Measurements from ENCODE around the gene ANKDD1B.
A peak's percentile ranks its signal among the peaks of the same experiment; 100 is the strongest.
"Not testable (repeated sequence)": the region's sequence is repeated elsewhere in the genome, so short reads cannot be mapped to it uniquely, and the experiment has no call there.

ANKDD1B gene

GRCh38 chr5:75662061-75662460 is 50.8 kb downstream of the ANKDD1B start:
- DNase-seq = no peak

GRCh38 chr5:75663579-75664284 is 52.5 kb downstream of the ANKDD1B start:
- DNase-seq = no peak

DNA sequence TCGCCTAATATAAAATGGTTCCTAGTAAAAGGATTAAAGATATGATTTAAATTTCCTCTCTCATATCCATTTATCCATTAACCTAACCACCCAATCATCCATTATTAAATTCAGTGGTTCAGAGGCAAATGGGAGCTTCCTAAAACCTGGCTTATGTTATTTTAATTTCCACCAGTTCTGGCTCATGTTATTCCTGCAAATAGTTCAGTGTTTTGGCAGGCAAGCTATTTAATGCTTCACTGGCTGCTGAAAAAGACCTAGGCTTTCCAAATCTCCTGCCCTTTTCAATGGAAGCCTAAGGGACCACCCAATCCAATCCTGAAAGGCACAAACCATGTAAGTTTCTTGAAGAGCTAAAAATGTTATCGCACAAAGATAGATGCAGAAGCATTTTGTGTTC is 53.7 kb downstream of the ANKDD1B start:
- no peak for DNase-seq

DNA sequence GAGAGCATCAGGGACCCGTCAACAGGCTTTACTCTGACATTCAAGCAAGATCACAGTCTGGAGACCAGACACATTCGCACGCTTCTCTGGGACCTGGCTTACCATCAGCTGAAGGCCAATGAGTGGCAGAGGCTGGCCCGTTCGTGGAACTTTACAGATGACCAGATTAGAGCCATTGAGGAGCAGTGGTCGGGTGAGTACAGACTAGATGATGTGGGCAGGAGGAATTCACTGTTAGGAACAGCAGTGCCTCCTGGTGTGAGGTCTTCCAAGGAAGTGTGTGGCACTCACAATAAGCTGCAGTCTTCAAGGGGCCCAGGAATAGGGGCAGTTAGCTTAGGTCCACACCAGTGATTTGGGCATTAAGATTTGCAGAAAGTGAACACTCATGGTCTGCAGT is 55.5 kb downstream of the ANKDD1B start:
- no peak for DNase-seq

GRCh38 chr5:75667586-75667985 is 56.3 kb downstream of the ANKDD1B start:
- DNase-seq = no peak

DNA sequence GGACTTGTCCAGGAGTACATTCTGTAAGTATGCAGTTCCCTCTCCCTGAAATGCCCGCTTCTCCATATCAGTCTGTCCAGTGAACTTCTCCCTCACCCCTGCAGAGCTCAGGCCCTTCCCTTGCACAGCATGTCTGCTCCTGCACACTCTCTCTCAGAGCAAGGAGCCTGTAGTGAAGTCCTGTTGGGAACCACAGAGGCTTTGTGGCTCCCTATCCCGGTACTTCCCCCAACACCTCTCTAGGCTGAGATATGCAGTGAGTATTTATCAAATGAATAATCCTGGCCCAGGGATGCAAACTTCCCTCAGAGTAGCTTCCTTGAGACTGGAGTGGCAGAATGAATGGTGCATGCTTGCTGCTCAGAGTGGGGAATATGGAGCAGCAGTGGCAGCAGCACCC is 57.2 kb downstream of the ANKDD1B start:
- no peak for DNase-seq

DNA sequence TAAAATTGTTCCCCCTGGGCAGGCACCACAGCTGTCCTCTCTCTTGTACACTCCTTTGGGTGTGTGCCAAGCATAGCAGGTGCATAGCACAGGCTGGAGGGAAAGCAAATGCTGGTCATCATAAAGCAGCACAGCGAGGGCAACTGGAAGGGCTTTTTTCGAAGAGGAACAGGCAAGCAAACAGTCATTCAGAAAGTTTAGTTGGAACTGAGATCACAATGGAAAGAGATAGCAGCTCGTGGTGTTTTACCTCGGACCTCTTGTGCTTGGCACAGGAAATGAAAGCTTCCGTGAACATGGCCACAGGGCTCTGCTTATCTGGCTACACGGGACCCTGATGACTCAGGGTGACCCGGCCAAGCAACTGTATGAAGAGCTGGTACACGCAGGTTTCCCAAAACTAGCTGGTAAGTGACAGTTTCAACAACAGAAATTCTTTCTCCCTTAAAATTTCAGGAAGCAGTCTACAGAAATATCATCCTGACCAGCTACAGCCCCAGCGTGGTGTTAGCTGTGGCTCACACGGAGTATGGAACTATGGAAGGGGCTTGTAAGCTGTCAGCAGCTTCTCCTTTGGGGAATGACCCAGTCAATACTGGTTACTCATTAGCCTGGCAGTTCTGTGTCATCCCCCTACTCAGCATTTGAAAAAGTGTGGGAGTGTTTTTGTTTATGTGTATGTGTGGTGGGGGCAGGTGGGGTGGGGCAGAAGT is 57.9 kb downstream of the ANKDD1B start:
- peak; percentile 13 to 18 for DNase-seq

GRCh38 chr5:75670577-75670976 is 59.3 kb downstream of the ANKDD1B start:
- no peak for DNase-seq

- no peak for DNase-seq
Observed at GRCh38 chr5:75671506-75671905, 60.3 kb downstream of the ANKDD1B start.

DNA sequence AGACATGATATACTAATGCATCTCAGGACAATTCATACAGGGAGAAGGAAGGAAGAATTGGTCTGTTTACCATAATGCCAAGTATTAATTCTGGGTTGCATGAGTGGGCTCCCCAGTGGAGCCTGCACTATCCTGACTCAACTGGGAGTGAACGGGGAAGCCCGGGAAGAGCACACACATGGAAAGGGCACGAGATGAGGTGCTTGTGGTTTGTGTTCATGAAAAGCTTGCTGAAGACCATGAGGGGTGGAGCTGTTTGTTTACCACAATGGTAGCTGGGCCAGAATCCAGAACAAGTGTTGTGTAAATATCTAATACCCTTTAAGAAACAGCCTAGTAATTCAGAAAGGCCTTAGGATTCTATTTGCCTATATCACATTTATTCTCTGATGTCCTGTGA is 61.4 kb downstream of the ANKDD1B start:
- DNase-seq = no peak

- DNase-seq = no peak
Observed at GRCh38 chr5:75675783-75676182, 64.5 kb downstream of the ANKDD1B start.

DNA sequence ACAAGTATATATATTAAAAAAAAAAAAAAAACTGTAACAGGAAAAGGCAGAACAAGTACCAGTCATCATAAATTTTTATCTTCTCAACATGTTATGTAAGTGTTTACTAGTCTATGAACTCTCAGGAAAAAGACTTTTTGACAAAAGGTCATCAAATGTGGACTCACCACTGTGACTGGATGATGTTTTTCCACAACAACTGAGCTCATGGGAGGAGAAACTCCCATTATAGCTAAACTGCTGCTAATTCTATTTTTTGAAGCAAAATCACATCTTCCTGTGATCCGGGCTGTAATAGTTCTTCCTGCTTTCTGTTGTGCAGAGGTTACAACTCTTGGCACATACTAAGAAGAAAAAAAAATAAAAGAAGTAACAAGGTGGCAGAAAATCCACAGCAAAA is 66.4 kb downstream of the ANKDD1B start:
- DNase-seq = no peak

- DNase-seq = no peak
Observed at GRCh38 chr5:75678155-75678554, 66.9 kb downstream of the ANKDD1B start.

GRCh38 chr5:75681125-75681830 is 70.0 kb downstream of the ANKDD1B start:
- no peak for DNase-seq

GRCh38 chr5:75685141-75685540 is 73.9 kb downstream of the ANKDD1B start:
- DNase-seq = no peak

- DNase-seq = no peak
Observed at GRCh38 chr5:75686480-75686879, 75.2 kb downstream of the ANKDD1B start.

DNA sequence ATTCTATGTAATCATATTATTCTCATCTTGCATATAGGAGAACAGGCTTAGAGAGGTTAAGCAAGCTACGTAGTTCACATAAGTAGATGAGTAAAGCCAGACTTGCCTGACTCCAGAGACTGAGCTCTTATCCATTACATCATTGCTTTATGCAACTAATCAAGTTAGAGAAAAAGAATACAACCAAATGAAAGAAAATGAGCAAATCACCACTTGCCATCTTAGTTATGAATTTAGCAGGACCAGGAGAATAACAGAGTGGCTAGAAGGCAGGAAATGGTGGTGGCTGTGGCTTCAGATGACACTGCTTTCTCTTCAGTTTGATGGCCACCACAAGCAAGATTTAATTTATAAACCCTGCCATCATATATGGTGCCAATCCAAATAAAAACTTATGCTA is 79.4 kb downstream of the ANKDD1B start:
- DNase-seq = no peak

- DNase-seq = no peak
Observed at GRCh38 chr5:75694781-75695180, 83.5 kb downstream of the ANKDD1B start.

DNA sequence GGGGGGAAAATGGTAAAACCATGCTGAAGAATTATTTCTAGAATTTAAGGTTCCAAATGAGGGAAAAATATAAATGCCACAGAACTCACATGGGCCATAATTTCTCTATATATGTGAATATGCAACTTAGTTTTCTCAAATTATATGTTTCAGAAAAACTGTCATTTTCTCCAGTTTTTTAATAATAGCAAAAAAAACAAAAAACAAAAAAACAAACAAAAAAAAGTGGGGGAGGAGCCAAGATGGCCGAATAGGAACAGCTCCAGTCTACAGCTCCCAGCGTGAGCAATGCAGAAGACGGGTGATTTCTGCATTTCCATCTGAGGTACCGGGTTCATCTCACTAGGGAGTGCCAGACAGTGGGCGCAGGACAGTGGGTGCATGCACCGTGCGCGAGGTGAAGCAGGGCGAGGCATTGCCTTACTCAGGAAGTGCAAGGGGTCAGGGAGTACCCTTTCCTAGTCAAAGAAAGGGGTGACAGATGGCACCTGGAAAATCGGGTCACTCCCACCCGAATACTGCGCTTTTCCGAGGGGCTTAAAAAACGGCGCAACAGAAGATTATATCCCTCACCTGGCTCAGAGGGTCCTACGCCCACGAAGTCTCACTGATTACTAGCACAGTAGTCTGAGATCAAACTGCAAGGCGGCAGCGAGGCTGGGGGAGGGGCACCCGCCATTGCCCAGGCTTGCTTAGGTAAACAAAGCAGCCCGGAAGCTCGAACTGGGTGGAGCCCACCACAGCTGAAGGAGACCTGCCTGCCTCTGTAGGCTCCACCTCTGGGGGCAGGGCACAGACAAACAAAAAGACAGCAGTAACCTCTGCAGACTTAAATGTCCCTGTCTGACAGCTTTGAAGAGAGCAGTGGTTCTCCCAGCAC is 84.5 kb downstream of the ANKDD1B start:
- DNase-seq = not testable (repeated sequence)

GRCh38 chr5:75701856-75702255 is 90.6 kb downstream of the ANKDD1B start:
- no peak for DNase-seq

DNA sequence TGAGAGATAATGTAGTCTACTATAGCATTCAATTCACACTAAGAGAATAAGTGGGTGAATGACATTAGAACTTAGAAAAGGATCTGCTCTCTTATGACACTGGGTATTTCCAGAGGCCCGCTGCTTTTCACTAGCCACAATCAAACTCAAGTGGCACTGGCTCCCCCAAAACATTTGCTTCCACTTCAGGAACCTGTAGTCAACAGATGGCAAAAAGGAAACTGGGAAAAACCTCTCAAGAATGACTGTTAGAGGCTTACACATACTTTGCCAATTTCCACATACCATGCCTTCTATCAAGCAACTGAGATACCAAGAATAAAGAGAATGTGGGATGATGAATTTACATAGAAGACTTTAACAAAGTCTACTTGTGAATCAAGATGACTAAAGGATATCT is 94.8 kb downstream of the ANKDD1B start:
- DNase-seq = no peak

DNA sequence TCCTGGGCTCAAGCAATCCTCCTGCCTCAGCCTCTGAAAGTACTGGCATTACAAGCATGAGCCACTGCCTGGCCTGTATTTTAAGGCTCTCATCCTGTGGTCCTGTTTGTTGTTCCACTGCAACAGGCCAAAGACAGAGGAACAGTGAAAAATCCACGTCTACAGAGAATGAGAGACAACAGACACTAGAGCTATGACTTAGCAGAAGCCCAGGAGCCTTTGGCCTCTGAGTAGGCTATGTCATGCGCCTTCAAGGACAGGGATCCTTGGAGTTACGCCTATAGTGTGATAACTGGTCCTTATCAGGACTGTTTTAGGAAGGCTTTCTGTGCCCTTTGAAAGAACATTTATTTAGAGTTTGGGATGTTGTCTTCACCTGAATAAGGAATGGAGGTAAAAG is 95.5 kb downstream of the ANKDD1B start:
- no peak for DNase-seq

DNA sequence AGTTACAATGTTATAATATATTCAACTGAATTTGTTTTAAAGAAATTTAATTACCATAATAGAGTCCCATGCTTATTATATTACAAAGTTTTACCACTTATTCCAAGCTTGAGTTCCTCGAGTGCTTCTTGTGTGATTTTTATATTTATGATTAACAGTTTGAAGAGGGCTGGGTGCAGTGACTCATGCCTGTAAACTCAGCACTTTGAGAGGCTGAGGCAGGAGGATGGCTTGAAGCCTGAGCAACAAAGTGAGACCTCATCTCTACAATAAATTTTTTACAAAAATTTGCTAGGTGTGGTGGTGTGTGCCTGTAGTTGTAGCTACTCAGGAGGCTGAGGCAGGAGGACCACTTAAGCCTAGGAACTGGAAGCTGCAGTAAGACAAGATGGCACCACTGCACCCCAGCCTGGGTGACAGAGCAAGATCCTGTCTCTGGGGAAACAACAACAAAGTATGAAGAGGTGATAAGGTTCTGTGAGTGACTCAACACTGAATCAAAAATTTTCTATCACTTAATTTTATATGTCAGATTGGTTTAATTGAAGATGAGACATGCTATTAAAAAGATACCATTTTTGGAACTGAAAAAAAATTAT is 96.8 kb downstream of the ANKDD1B start:
- DNase-seq = no peak
